GM18909 (cell line): ENCODE results near the gene SP9.

Experiments
- ATAC-seq: cut with Tn5 transposase; IDR thresholded peaks from one replicate; pipeline ENCODE4 v1.9.1; 2021; ENCODE audit warnings: mild to moderate bottlenecking; ENCODE audit not compliant: unreplicated experiment, poor library complexity

The SP9 gene

DNA sequence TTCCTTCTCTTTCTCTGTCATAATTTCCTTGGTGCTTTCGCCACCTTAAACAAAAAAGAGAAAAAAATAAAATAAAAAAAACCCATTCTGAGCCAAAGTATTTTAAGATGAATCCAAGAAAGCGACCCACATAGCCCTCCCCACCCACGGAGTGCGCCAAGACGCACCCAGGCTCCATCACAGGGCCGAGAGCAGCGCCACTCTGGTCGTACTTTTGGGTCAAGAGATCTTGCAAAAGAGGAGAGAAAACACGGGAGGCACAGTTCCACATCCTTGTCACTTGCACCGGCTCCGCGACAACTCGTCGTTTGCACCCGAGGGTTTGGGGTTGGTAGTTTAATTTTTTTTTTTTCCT lies 1.8 kb upstream of the SP9 start:
- no peak for ATAC-seq

DNA sequence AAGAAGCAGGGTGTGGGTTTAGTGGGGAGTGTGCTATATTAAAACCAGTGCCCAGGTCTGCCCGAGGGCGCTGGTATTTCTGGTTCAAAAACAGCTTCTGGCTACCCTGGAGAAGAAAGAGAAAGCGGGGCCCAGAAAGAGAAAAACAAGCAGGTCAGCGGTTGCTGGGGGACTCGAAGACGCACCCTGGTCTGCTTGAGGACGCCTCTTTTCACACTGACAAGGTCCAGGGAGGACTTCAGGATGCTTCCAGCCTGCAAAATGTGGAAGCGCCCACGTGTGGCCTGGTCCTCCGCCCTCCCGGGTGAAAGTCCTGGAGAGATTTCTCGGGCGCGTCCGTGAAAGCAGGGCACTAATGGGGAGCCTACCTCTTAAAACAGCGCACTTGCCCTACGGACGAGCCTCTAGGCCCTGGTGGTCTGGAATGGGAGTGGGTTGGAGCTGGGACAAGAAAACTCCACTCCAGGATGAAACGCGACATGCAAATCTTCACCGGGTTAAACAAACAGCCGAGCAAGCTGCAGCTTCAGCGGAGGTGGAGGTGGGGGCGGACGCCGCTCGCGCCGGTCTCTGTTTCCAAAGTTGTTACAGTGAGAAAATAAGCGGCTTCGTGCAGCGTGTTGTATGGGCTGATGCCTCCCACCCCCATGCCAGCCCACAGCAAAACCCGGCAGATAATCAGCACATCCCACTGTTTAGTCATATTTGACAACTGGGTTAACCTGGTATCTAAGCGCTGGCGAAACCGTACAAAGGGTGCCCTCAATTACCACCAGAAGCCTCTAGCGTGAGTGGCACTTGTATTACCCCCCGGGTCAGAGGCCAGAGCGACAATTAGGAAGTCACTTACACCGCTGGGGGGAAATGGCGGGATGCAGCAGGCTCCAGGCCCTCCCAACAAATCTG lies 1.1 kb upstream of the SP9 start:
- no peak for ATAC-seq

DNA sequence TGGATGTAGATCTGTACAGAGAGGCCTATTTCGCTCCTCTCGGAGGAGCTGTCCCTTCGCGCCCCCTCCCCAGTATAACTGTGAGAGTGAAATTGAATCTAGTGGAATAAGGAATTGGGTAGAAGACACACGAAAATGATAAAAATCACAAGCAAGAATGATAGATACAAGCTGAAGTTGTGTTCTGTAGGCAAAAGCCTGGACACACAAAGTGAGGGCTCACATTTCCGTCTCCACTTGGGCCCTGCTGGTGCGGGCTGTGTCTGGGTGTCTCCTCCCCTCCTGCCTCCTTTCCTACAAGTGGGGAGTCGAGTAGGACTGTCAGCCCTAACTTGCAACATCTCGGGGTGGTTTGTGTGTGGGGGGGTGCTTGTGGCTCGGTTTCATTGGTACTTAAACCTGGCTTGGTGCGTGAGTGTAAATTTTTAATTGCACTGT lies 457 bp upstream of the SP9 start:
- no peak for ATAC-seq

DNA sequence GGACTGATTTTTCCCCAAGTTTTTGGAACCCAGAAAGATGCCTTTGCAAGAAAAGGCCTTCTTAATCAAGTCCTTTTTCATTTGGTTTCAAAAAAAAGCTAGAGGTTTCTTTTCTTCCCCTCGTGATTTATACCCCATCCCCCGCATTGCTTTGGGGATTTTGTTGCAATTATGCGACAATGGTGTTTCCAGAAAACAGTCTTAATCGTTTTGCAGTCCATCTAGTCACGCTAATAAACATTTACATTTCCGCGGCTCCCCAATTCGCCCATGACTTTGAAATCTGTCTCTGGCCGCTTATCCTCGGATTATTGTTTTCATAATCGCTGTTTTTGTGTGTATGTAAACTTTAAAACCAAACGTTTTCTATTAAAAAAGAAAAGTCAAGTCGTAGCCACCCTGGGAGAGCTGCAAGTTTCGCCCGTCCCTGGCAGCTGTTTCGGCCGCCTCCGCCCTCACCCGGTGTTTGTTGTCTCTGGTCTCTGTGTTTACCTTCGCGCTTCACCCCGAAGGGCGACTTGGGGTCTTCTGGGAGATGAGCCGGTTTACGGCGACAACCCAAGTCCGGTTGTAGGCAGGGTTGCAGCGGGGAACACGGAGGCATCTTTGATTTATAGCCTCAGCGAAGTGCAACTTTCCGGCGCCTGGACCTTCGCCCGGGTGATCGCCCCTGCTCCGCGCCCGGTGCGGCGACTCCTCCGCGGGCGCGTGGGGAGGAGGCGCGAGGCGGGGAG lies 667 bp downstream of the SP9 start:
- ATAC-seq = no peak

DNA sequence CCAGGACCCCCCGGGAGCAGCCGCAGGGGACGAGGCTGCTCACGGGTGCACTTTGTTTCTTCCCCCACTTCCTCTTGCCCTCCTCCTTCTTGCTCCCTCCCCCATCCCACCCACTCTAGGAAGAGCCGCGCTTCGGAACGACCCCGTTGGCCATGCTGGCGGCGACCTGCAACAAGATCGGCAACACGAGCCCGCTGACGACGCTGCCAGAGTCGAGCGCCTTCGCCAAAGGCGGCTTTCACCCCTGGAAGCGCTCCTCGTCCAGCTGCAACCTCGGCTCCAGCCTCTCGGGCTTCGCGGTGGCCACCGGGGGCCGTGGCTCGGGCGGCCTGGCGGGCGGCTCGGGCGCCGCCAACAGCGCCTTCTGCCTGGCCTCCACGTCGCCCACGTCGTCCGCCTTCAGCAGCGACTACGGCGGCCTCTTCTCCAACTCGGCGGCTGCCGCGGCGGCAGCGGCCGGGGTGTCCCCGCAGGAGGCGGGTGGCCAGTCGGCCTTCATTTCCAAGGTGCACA lies 1.3 kb downstream of the SP9 start:
- peak; percentile 3 for ATAC-seq

DNA sequence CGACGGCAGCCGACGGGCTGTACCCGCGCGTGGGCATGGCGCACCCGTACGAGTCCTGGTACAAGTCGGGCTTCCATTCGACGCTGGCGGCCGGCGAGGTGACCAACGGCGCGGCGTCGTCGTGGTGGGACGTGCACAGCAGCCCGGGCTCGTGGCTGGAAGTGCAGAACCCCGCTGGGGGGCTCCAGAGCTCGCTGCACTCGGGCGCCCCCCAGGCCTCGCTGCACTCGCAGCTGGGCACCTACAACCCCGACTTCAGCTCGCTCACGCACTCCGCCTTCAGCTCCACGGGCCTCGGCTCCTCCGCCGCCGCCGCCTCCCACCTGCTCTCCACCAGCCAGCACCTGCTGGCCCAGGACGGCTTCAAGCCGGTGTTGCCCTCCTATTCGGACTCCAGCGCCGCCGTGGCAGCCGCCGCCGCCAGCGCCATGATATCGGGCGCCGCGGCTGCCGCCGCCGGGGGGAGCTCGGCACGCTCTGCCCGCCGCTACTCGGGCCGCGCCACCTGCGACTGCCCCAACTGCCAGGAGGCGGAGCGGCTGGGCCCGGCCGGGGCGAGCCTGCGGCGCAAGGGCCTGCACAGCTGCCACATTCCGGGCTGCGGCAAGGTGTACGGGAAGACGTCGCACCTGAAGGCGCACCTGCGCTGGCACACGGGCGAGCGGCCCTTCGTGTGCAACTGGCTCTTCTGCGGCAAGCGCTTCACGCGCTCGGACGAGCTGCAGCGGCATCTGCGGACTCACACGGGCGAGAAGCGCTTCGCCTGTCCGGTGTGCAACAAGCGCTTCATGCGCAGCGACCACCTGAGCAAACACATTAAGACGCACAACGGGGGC lies 2.0 kb downstream of the SP9 start:
- ATAC-seq = peak; percentile 62

DNA sequence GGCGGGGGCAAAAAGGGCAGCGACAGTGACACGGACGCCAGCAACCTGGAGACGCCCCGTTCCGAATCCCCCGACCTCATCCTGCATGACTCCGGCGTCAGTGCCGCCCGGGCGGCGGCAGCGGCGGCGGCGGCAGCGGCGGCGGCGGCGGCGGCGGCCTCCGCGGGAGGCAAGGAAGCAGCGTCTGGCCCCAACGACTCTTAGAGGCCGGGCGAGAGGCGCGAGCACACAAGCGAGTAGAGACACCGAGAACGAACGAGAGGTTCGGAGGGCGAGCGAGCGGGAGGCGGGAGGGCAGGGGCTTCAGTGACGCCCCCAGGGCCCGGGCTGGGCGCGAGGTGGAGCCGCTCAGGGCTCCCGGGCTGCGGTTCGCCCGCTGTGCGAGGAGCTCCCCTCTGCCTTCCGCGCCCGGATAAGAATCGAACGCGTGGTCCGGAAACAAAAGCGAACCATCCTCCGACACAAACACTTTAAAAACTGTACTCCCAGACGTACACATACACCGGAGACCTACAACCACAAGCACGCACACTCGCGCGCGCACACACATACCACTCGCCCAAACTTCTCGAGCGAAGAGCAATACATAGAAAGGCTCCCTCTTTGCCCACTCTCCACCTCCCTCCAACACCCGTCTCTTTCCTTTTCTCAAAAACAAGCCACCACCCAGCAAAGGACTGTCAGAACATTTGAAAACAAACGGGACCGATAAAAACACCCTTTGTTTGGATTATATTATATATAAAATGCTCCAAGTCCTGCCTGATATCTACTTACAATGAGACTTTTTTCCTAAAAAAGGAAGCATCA lies 2.8 kb downstream of the SP9 start:
- ATAC-seq = peak; percentile 11

DNA sequence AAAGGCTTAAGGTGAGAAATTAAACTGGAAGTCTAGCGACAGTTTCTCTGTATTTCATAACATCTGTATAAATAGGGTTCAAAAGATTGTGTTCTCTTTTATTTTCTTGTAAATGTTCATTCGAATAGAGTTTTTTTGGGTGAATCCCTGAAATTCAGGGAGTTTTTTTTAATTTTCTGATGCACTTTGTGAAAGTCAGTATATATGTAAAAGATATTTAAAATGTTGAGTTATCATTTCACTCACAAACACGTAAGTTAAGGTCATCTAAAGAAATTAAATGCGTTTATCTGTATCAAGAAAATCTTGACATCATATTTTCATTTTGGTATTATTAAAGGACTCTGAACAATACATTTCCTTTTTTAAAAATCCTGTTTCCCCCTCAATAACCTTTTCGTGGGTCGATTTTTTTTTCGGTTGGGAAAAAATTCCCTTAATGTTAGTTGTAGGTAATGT lies 3.4 kb downstream of the SP9 start:
- ATAC-seq = no peak

DNA sequence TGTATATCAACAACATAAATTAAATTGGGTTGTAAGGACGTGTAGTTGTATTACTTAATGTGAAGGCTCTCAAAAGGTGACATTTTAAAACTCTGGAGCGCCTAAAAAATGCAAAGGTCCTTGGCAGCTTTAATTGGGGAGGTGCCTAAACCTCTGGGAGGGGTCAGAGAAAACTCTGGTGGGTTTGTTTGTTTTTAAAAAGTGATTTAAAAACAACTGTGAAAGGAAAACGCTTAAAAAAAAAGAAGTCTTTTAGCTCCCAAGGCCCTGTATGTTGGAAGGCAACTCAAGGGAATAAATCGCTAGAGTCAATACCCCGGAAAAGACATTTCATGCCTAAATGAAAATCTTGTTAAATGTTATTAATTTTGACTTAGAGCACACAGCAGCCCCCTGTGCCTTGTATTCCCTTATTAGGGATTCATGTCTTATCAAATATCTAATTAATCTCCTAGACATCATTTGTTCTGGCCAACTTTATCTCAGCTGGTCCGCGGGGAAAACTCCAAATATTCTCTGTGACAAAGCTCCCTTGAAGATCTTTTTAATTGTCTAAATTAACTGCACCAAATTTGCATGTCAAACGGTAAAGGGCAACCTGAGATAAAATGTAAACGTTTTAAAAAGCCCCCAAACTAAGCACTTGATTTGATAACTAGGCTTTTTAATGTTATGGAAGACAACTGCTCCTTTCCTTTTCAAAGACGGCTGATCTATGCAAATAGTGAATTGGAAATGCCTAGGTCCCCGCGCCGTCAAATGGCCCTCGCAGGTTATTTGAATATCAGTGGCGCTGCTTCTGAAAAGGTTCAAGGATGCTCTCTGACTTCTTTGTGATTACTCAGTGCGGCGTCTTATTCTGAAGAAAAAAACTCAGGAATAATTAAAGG lies 4.2 kb downstream of the SP9 start:
- ATAC-seq = no peak

DNA sequence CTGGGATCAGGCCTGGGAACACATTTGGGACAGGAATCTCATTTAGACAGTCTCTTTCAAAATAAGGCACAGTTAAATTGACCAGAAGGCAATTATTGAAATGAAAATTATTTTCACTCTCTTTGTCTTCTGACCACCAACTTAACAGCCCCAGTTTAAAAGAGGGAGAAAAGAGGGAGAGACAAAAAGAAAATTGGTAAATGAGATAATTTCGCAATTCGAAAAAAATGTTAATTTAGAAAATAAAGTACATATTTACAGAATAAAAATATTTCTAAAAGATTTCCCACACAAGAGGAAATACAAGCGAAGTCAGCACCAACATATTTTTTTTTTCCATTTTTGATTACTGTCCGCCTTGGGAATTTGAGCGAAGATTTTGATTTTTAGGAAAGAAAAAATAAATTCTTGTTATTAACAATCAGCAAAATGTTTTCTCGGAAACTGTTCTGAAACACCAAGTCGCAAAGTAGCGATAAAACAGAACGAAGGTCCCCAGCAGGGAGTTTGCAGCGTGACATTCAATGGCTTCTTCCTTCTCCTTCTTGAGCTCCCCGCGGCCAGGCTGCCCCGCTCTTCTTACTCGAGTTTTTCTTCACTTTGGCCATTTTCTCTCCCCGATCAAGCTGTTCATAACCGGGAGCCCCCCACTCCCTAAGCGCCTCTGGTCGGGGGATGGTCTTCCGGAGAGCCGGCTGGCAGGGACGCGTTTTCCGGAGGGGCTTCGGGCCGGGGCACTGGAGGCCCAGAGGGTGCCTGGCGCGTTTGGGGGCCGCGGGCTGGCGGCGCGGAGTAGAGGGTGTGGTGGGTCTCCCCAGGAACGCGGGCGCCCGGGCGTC lies 5.0 kb downstream of the SP9 start:
- ATAC-seq = no peak

DNA sequence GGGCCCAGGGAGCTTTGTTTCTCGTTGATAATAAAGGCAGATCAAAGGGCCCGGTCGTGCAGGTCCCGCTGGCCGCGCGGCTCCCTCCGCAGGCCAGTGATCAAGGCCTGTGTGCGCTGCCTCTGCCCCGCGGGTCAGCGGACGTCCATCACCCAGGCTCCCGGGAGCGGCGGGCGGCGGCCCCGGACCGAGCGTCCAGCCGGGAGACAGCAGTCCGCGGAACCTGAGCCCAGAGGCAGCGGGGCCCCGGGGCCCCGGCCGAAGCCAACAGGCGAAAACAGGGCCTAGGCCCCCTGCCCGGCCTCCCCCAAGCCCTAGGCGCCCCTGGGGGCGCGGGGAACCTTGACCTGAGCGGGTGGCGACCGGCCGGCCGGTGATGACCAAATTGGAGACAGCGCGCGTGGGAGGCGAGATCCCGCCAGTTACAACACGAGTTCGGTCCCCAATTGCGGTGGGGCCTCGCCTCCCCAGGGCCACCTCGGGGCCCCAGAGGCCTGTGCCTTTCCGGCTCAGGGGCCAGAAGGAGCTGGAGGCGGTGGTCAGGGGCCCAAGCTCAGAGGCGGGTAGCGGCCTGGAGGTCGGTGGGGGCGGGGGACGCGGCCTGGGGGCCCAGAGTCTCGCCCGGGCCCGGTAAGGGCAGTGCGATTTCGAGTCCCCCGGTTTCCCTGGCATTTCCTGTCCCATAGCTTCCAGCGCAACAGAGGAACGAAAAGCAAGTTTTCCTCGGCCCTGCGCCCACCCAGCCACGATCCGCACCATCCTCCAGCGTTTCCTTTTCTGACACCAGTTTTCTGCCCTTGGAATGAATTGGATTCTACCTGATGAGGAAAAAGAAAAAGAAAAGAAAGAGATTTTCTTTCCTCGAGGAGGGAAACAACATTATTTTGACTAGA lies 5.9 kb downstream of the SP9 start:
- ATAC-seq = no peak

DNA sequence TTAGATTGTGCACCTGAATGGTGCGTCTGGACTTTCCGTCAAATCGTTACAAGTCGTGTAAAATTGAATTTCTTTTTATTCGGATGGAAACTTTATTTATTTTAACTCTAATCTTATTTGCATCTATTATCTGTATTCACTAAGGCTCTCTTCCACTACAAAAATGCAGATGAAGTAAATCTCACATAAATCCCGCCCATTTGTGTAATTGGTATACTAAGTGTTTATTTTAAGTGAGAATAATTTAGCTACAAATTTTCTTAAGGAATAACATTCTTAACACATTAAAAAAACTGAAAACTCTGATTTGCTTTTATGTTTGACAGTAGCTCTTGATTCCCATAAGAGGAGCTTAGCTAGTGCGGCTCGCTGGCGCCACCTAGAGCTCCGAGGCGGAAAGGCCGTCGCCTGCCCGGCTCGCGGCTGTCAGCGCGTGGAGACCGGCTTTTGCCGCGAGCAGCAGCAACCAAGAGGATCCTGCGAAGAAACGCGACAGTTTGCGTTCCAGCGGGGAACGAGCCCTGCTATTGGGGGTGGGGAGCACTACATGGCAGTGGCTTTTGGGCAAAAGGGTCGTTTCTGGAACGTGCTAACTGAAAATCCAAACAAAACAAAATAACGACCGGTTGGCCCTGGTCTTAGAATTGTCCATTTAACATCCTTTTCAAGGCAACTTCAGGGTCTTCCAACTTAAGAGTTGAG lies 6.7 kb downstream of the SP9 start:
- ATAC-seq = peak; percentile 63

DNA sequence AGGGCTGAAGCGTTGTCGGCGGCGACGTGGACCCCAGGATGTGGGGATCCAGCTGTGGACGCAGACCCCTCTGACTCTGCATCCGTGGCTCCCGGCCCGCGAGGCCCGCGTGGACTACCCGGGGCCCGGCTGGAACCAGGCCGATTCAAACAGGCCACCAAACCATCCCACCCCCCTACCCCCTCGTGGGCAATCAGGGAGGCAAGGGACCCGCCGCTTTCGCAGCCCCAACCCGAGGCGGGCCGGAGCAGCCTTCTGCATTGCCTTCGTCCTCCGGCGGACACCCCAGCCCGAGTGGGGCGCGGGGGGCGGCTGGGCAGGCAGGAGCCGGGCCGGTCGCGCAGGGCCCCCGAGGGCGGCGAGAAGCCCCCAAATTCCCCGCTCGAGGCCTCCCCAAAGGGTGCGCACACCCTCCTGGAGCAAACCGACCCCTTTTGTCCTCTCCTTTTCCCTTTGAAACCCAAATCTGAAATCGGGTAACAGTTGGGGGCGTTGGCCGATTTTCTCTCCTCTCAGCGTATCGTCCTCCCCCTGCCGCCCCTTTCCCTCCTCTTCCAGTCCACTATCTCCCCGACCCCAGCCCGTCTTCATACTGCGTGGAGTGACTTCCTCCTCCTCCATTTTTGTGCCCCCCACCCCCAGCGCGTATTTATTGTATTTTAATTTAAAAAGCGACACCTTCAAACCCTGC lies 7.4 kb downstream of the SP9 start:
- ATAC-seq = no peak

DNA sequence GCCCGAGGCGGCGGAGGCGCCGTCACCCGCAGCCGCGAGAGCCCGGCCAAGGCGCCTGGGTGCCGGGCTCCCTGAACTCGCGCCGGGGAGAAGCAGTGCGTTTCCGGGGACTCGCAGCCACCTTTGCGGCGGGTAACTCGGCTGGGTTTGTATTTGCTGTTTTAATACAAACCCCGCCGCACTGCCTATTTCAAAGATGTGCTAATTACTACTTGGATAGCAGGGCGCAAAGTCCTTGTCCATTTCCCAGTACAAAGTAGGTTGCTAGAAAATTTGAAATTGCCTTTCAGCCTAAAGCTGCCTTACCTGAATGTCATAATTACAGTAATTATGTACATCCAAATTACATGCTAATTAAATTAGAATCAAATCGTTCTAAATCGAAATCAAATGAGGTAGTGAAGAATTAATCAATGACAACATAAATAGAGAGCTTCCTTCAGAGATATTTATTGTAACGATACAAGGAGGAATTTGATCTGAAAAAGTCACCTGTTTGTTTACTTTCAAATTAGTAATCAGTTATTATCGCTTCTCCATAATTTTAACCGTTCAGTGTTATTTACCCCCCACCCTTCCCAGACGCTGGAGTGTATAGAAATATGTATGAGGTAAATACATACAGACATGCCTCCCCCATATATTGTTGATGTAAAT lies 8.1 kb downstream of the SP9 start:
- no peak for ATAC-seq

DNA sequence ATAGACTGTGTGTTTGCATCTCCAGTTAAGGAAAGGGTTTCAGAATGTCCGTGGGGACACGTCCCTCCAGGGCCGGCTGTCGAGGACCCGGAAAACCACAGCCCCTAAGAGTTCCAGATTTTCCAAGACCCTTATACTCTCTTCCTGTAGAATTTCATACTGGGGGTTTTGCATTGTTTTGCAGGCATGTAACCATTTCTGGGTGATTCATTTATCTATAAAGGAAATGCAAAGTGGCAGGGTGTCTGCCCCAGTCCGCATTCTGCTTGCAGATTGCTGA lies 8.5 kb downstream of the SP9 start:
- ATAC-seq = no peak
